Neural crest cell (in vitro differentiated cells): Measurements from ENCODE around the gene BACH2. TPM values are rescaled to one million over a fixed set of nuclear protein-coding genes. Genes with fewer than 3 reads are reported as not detected.

ENCODE experiments used
- DNase-seq: peaks from one replicate; pipeline ENCODE4 v3.0.0; 2021; ENCODE audit warnings: low read depth, mixed read lengths, low spot score
- H3K27ac Mint-ChIP-seq: one replicate; pipeline ENCODE4 v1.8.0; 2021; ENCODE audit warnings: mild to moderate bottlenecking, mixed read lengths; ENCODE audit not compliant: unreplicated experiment
- H3K27me3 Mint-ChIP-seq: 2 replicates; pipeline ENCODE4 v1.8.0; 2021; ENCODE audit warnings: low read depth, mild to moderate bottlenecking, mixed read lengths
- H3K36me3 Mint-ChIP-seq: 2 replicates; pipeline ENCODE4 v1.8.0; 2021; ENCODE audit warnings: low read depth, mild to moderate bottlenecking, mixed read lengths
- H3K4me1 Mint-ChIP-seq: 2 replicates; pipeline ENCODE4 v1.8.0; 2021; ENCODE audit warnings: mixed read lengths
- H3K4me3 Mint-ChIP-seq: one replicate; pipeline ENCODE4 v1.8.0; 2021; ENCODE audit warnings: mild to moderate bottlenecking, mixed read lengths
- H3K9me3 Mint-ChIP-seq: 2 replicates; pipeline ENCODE4 v1.8.0; 2021; ENCODE audit warnings: mixed read lengths
- microRNA-seq: library from miRNA; unstranded; fragments of <30 nt; microRNA quantifications from one replicate; pipeline ENCODE4, GENCODE V29; 2020
- total RNA-seq: library from RNA; stranded (reverse); gene quantifications from 2 replicates; pipeline ENCODE4 v1.2.1, GENCODE V29; 2021
- TF ChIP-seq, protein P1 (sequence below): fragments of 200-600 bp; sonication (generic); conservative IDR thresholded peaks from 2 replicates; pipeline ENCODE4 v1.5.0; 2021; ENCODE audit warnings: antibody characterized with exemption, mild to moderate bottlenecking

Gene BACH2
- total RNA-seq, 1 donor from 2014 or later = 13.1 TPM

DNA sequence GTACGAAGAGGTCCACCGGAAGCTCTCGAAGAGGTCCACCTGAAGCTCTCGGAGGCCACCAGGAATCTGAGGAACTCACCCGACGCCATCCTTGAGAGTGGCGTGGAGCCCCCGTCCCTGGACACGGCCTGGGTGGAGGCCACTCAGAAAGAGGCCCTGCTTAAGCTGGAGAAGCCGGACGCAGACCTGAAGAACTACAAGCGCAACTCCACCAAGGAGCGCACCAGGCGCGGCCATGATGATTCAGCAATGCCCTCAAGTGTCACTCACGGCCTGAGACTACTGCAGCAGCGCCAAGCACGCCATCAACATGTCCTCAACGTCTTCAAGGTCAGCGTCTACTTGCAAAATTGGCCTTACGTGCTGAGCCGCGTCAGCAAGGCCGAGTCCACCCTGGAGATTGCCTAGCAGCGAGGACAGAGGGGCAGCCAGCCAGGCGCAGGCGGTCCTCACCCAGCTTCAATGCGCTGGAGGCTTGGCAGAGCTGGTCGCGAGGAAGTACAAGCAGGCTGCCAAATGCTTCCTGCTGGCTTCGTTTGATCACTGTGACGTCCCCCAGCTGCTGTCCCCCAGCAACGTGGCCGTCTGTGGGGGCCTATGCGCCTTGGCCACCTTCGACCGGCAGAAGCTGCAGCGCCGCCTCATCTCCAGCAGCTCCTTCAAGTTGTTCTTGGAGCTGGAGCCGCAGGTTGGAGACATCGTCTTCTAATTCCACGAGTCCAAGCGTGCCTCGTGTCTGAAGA lies 410.1 kb downstream of the BACH2 start:
- Mint-ChIP-seq H3K9me3 (no peaks in the 10 kb centered on the region), H3K4me3 (no peak overlapping the region), H3K27me3 (peaks cover 16% of the 10 kb centered on the region), H3K36me3 (no peaks in the 10 kb centered on the region), H3K27ac (no peak overlapping the region), H3K4me1 (peaks cover 8% of the 10 kb centered on the region)
- DNase-seq = no peak
- TF ChIP-seq, protein P1, sequence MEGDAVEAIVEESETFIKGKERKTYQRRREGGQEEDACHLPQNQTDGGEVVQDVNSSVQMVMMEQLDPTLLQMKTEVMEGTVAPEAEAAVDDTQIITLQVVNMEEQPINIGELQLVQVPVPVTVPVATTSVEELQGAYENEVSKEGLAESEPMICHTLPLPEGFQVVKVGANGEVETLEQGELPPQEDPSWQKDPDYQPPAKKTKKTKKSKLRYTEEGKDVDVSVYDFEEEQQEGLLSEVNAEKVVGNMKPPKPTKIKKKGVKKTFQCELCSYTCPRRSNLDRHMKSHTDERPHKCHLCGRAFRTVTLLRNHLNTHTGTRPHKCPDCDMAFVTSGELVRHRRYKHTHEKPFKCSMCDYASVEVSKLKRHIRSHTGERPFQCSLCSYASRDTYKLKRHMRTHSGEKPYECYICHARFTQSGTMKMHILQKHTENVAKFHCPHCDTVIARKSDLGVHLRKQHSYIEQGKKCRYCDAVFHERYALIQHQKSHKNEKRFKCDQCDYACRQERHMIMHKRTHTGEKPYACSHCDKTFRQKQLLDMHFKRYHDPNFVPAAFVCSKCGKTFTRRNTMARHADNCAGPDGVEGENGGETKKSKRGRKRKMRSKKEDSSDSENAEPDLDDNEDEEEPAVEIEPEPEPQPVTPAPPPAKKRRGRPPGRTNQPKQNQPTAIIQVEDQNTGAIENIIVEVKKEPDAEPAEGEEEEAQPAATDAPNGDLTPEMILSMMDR = no peak

Small RNAs within 50 kb of the gene (microRNA-seq; reads per million reads assigned to microRNA genes)
- not detected for gene MIR4464
